ENCODE results near the gene SIK2.
"Not testable (repeated sequence)": the region's sequence is repeated elsewhere in the genome, so short reads cannot be mapped to it uniquely, and the experiment has no call there.

The SIK2 gene

DNA sequence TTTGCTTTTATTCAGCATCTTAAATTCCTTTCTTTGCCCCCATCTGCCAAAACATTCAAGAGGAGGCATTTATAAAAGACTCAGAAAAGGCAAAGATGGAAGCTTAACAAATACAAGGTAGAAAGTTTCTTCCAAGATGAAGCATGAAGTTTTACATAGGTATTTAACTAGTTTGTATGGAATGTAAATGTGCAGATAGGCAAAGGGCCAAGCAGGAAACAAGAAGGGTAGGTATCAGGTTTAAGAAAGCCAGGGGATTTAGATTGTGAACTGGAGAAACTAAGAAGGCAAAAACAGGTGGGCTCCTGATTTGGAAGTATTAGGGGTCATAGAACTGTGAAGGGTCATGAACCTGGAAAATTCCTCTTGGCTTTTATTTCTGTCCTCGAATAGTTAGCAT, 101.3 kb downstream of the SIK2 start:
- in situ Hi-C loops (cut with MboI; ENCODE audit: low pct_unique_long_range_greater_than_20kb, low sequenced_read_pairs, unreplicated experiment): no loop called here
- TF ChIP-seq, protein P1, sequence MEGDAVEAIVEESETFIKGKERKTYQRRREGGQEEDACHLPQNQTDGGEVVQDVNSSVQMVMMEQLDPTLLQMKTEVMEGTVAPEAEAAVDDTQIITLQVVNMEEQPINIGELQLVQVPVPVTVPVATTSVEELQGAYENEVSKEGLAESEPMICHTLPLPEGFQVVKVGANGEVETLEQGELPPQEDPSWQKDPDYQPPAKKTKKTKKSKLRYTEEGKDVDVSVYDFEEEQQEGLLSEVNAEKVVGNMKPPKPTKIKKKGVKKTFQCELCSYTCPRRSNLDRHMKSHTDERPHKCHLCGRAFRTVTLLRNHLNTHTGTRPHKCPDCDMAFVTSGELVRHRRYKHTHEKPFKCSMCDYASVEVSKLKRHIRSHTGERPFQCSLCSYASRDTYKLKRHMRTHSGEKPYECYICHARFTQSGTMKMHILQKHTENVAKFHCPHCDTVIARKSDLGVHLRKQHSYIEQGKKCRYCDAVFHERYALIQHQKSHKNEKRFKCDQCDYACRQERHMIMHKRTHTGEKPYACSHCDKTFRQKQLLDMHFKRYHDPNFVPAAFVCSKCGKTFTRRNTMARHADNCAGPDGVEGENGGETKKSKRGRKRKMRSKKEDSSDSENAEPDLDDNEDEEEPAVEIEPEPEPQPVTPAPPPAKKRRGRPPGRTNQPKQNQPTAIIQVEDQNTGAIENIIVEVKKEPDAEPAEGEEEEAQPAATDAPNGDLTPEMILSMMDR (IDR thresholded peaks at IDR 0.05; ENCODE audit: extremely low read depth, insufficient read depth, missing control alignments): no peak
- DNase-seq (ENCODE audit: low spot score): no peak

DNA sequence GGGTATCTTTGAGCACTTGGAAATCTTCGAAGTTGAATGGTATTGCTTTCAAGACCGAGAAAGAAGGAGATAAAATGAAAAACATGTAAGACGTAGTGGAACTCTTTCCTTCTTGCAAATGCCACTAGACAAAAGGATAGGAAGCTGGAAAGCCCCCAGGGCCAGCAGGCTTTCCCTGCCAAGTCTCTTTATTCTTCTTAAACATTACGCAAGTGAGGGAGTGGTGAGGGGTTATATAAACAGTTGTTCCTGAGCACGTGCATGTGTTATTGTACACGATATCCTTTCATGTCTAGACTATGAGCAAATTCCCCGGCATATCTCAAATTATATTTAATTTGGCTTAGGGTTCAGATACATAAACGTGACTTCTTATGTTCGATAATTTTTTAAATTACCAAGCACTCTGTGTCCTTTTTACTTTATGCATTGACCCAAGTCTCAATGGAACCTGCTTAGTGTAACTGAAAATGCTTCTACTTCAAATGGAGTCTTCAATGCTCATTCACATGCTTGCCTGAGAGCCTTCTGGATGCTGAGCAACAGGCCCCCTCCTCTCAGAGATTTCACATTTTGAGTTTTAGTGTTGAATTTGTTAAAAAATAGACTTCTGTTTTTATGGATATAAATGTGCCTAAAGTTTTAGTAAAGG, 104.9 kb downstream of the SIK2 start:
- DNase-seq (ENCODE audit: low spot score): no peak
- TF ChIP-seq, protein P1 (IDR thresholded peaks at IDR 0.05; ENCODE audit: extremely low read depth, insufficient read depth, missing control alignments): no peak
- in situ Hi-C loops (cut with MboI; ENCODE audit: low pct_unique_long_range_greater_than_20kb, low sequenced_read_pairs, unreplicated experiment): no loop called here

DNA sequence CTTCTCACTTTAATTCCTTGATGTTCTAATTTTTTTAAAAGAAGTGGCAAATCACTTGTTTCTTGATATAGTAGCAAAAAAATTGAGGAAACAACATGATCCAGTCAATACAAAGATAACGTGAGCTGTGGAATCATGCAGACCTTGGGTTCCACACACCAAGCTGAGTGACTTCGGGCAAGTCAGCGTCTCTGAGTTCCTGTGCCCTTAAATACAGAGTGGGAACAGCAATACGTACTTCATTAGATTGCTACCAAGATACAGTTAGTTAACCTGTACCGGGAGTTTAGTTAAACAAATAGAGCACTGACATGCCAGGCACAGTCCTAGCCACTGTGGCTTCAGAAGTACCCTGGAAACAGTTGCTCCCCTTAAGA, 105.4 kb downstream of the SIK2 start:
- in situ Hi-C loops (cut with MboI; ENCODE audit: low pct_unique_long_range_greater_than_20kb, low sequenced_read_pairs, unreplicated experiment): no loop called here
- DNase-seq (ENCODE audit: low spot score): no peak
- TF ChIP-seq, protein P1 (IDR thresholded peaks at IDR 0.05; ENCODE audit: extremely low read depth, insufficient read depth, missing control alignments): no peak

DNA sequence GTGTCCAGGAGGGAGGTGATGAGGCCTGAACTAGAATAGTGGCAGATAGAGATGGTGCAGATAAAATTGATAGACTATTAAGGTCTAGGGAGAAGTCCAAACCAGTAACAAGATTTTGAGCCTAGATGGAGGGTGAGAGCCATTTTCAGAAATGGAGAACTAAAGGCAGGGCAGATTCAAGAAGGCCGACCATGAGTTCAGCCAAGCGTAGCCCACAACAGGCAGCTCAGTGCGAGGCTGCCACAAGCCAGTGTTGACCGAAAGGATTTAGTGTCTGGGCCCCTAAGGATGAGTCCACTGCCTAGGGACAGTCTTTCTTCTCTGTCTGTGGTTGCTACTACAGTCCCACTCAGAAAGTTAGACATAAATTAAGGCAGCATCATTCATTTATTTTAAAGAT, 112.3 kb downstream of the SIK2 start:
- DNase-seq (ENCODE audit: low spot score): no peak
- in situ Hi-C loops (cut with MboI; ENCODE audit: low pct_unique_long_range_greater_than_20kb, low sequenced_read_pairs, unreplicated experiment): no loop called here
- TF ChIP-seq, protein P1 (IDR thresholded peaks at IDR 0.05; ENCODE audit: extremely low read depth, insufficient read depth, missing control alignments): no peak

DNA sequence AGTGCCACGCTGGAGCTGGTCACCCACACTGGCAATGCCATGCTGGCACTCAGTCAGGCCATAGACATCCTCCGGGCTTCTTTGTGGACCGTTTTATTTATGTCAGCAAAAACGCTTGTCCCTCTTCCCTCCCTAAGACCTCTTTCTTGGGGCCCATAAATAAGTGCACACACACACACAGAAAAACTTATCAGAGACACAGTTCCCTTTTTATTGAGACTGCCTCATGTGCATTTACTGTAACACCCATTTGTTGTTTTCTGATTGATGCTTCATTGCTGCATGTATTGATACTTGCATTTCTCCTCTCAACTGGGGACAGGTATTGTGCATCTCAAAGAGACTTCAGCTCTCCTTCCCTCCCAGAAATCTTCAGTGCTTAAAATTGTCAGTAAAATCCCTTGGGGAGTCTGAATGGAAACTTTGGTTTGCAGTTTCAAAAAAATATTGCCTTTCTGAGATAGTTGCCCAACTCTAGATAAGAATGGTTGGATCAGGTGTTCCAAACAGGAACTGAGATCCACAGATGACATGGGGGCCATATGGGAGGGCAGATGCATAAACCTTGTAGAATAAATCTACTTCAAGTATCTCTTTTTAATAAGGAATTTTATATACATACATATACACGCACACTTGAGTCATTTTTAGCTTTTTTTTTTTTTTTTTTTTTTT, 113.0 kb downstream of the SIK2 start:
- DNase-seq (ENCODE audit: low spot score): no peak
- TF ChIP-seq, protein P1 (IDR thresholded peaks at IDR 0.05; ENCODE audit: extremely low read depth, insufficient read depth, missing control alignments): no peak
- in situ Hi-C loops (cut with MboI; ENCODE audit: low pct_unique_long_range_greater_than_20kb, low sequenced_read_pairs, unreplicated experiment): no loop called here

- in situ Hi-C loops (cut with MboI; ENCODE audit: low pct_unique_long_range_greater_than_20kb, low sequenced_read_pairs, unreplicated experiment); DNase-seq (ENCODE audit: low spot score): not testable (repeated sequence)
These were observed 115.4 kb downstream of the SIK2 start for GRCh38 chr11:111717660-111718059.

DNA sequence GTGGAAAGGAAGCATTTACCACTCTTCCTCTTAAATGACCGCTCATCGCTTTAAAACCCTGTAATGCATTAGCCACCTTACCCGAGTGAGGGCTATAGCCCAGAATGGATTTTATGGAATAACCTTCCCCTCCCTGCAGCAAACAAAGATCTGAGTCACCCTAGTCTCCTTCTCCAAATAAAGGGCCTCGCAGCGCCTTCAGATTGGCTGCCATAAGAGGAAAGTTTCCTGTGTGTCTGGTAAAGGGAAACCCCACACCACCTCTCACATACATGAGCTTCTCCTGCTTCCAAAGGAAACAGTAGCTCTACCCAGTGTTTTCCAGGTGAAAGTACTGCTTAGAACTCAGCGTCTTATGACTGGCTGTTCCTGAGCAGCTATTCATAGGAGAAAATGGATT, 116.2 kb downstream of the SIK2 start:
- in situ Hi-C loops (cut with MboI; ENCODE audit: low pct_unique_long_range_greater_than_20kb, low sequenced_read_pairs, unreplicated experiment): no loop called here
- DNase-seq (ENCODE audit: low spot score): no peak
- TF ChIP-seq, protein P1 (IDR thresholded peaks at IDR 0.05; ENCODE audit: extremely low read depth, insufficient read depth, missing control alignments): no peak
